Kidney (tissue), 14 donors: ENCODE results near the gene BAIAP3. TPM values are rescaled to one million over a fixed set of nuclear protein-coding genes. Genes with fewer than 3 reads are reported as not detected.

Source experiments
- DNase-seq, 5 donors: peaks; one replicate each; pipeline ENCODE4 v3.0.0-alpha.2; 2013 to 2020
- FAIRE-seq: peaks from 2 replicates; lab custom pipeline; 2012; peaks lifted over from hg19 to GRCh38; lab: Jason Lieb, UNC
- H3K27ac ChIP-seq, 2 donors: one replicate each; pipeline ENCODE4 v1.7.0; 2013; ENCODE audit warnings: low read depth in 2 of 2, low read length in 2 of 2, inconsistent platforms in 1 of 2
- H3K27me3 ChIP-seq: one replicate; pipeline ENCODE4 v1.7.1; 2013; ENCODE audit warnings: low read length, inconsistent platforms; ENCODE audit not compliant: control insufficient read depth, insufficient read depth
- H3K36me3 ChIP-seq, 3 donors: one replicate each; pipeline versions ENCODE4 v1.7.0 to v1.7.1; 2013; ENCODE audit warnings: low read length in 3 of 3, control low read depth in 1 of 3, inconsistent platforms in 1 of 3; ENCODE audit not compliant: insufficient read depth in 3 of 3, control insufficient read depth in 2 of 3
- H3K4me1 ChIP-seq, 3 donors: one replicate each; pipeline versions ENCODE4 v1.7.0 to v1.7.1; 2013; ENCODE audit warnings: low read length in 3 of 3, inconsistent platforms in 1 of 3, low read depth in 1 of 3; ENCODE audit not compliant: control insufficient read depth in 2 of 3, insufficient read depth in 2 of 3
- H3K4me3 ChIP-seq, 3 donors: one replicate each; pipeline versions ENCODE4 v1.7.0 to v1.8.1; 2013; ENCODE audit warnings: low read length in 3 of 3, control low read depth in 1 of 3, inconsistent platforms in 1 of 3
- H3K9ac ChIP-seq, 3 donors: one replicate each; pipeline versions ENCODE4 v1.7.0 to v1.7.1; 2013; ENCODE audit warnings: low read length in 3 of 3, control low read depth in 1 of 3, inconsistent platforms in 1 of 3
- H3K9me3 ChIP-seq, 3 donors: one replicate each; pipeline versions ENCODE4 v1.7.0 to v1.7.1; 2013; ENCODE audit warnings: low read length in 3 of 3, control low read depth in 1 of 3, inconsistent platforms in 1 of 3; ENCODE audit not compliant: control insufficient read depth in 2 of 3, insufficient read depth in 1 of 3
- CTCF ChIP-seq: IDR thresholded peaks from 3 replicates; pipeline ENCODE4 v1.5.1; 2012; ENCODE audit warnings: mild to moderate bottlenecking, moderate library complexity, borderline replicate concordance; ENCODE audit not compliant: insufficient read depth; ENCODE audit errors: extremely low read depth
- intact Hi-C: fragments of 100-400 bp; cut with DNase I; formaldehyde crosslinking; loops from one replicate; pipeline ENCODE4 v1.11.1; 2022
- polyA plus RNA-seq: library from polyadenylated mRNA; stranded (reverse); fragments of 350-450 nt; fragmentation: Illumina TruSeq; extraction: RNeasy Lipid Tissue Mini Kit (QIAGEN cat#74804); gene quantifications from one replicate; pipeline ENCODE4 v1.2.3, GENCODE V29; 2014; ENCODE audit warnings: low read depth, low replicate concordance; ENCODE audit not compliant: insufficient read depth
- total RNA-seq: library from RNA; stranded (reverse); fragmentation: NEBNext Ultra II Directional; extraction: Animal tissue kit (Norgen Biotek cat#: 25700); gene quantifications from one replicate; pipeline ENCODE4 v1.2.1, GENCODE V29; 2021
- donor health status: control.
- donor health status: control.
- donor health status: control.
- donor health status: control.
- donor health status: control.
- donor health status: DM: yes; HTN: yes; CAD: no.
- donor health status: Normal renal cell carcinoma (clear cell type).

Gene BAIAP3
- total and polyA plus RNA-seq, 2 donors from 2014 or later: 8.0 to 8.2 TPM

GRCh38 chr16:1381612-1382406 is 48.4 kb downstream of the BAIAP3 start:
- intact Hi-C loops: no loop called here
- no peak for FAIRE-seq
- peaks cover 2 to 5% (median 3%) of the 10 kb centered on the region in 3 donors for H3K36me3 ChIP-seq

DNA sequence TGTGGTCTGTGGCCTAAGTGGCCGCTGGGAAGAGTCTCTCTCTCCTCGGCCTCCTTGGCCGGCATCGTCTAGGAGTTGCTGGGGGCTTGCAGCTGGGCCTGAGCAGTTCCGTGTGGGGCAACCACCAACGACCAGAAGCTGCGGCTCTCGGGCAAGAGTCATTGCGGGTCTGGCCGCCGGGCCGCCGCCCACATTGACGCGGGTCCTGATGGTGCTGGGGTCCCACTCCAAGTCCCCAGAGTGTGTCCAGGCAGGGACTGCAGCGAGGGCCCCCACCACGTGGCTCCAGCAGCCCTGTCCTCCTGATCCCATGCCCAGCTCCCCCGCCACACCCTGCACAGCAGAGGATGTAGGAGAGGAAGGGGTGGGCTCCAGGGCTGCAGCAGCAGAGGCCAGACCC is 50.1 kb downstream of the BAIAP3 start:
- H3K4me3 ChIP-seq: no peak overlapping the region
- FAIRE-seq (no peak), DNase-seq (no peak)
- H3K9me3 ChIP-seq: no peaks in the 10 kb centered on the region
- H3K27ac ChIP-seq: no peak overlapping the region
- peaks cover 0 to 7% (median 3%) of the 10 kb centered on the region in 3 donors for H3K4me1 ChIP-seq
- H3K9ac ChIP-seq: no peak overlapping the region
- H3K36me3 ChIP-seq: peaks cover 2 to 5% (median 3%) of the 10 kb centered on the region in 3 donors
- intact Hi-C loops: no loop called here
- no peaks in the 10 kb centered on the region for H3K27me3 ChIP-seq
- no peak for TF ChIP-seq CTCF

More at GRCh38 chr16:1381612-1382406, 48.4 kb downstream of the BAIAP3 start:
- no peak for DNase-seq
- Histone ChIP-seq H3K9ac (no peak overlapping the region), H3K27ac (no peak overlapping the region), H3K27me3 (no peaks in the 10 kb centered on the region), H3K9me3 (no peaks in the 10 kb centered on the region), H3K4me3 (no peak overlapping the region), H3K4me1 (peaks cover 0 to 11% (median 6%) of the 10 kb centered on the region in 3 donors)
- no peak for TF ChIP-seq CTCF

DNA sequence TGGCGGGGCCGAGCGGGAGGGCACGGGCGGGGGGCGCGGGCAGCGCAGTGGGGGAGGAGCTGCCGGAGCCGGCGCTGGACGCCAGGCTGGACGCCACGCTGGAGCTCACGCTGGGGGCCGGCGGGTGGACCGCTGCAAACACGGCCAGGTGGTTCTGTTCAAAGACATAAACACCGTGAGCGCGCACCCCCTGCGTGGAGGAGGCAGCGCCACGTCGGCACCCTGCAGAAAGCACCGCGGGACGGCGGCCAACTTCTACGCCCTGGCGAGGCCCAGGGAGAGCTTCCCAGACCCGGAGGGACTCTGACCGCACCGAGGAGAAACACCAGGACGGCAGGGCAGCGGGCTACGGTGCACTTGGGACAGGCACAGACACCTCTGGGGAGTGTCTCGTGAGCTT is 51.8 kb downstream of the BAIAP3 start:
- Histone ChIP-seq H3K9me3 (no peaks in the 10 kb centered on the region), H3K9ac (no peak overlapping the region), H3K4me1 (no peaks in the 10 kb centered on the region), H3K36me3 (peaks cover 2 to 6% (median 5%) of the 10 kb centered on the region in 3 donors), H3K27ac (no peak overlapping the region), H3K27me3 (no peaks in the 10 kb centered on the region), H3K4me3 (no peak overlapping the region)
- DNase-seq (no peak), FAIRE-seq (no peak)
- intact Hi-C loops: no loop called here
- no peak for TF ChIP-seq CTCF
